ENCODE data around the gene MCTP1. TPM values are rescaled to one million over a fixed set of nuclear protein-coding genes. Genes with fewer than 3 reads are reported as not detected.

The MCTP1 gene
- total RNA-seq, 1 experiment from 2014 or later = 5.6 TPM

DNA sequence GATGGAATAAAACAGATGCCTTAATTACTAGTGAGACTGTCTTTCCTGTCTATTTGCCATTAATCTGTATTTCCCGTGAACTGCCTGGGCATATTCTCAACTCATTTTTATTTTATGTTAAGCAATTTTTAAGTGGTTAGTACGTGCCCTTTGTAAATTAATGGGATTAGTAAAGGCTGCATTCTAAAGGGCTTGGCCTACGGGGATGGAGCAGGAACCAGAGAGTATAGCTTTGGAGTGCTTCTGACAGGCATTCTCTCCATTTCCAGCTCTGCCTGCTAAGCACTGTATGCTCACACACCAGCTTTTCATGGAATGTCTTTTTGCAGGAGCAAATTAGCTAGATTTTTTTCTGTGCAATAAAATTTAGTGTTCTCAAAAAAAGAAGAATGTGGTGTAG lies 241.2 kb downstream of the MCTP1 start:
- Mint-ChIP-seq H3K36me3 (no peaks in the 10 kb centered on the region), H3K9me3 (no peaks in the 10 kb centered on the region), H3K27ac (no peak overlapping the region), H3K4me3 (no peak overlapping the region), H3K27me3 (ENCODE audit: low read depth) (no peaks in the 10 kb centered on the region), H3K4me1 (peaks cover 13% of the 10 kb centered on the region)
- no peak for ATAC-seq
- POLR2A ChIA-PET = no interaction called here
- no peak for DNase-seq (ENCODE audit: low spot score)
- CTCF ChIA-PET = no interaction called here
- TF ChIP-seq ZNF138 (CRISPR knock-in tag; conservative IDR thresholded peaks at IDR 0.05) (no peak), FOXP1 (CRISPR knock-in tag; IDR thresholded peaks at IDR 0.05; ENCODE audit: borderline replicate concordance) (no peak), ERG (CRISPR knock-in tag; IDR thresholded peaks at IDR 0.05) (no peak), MXD4 (CRISPR knock-in tag; IDR thresholded peaks at IDR 0.05; ENCODE audit: borderline replicate concordance) (no peak), NFATC4 (CRISPR knock-in tag; IDR thresholded peaks at IDR 0.05) (no peak), GABPB1 (CRISPR knock-in tag; IDR thresholded peaks at IDR 0.05) (no peak), ZNF232 (CRISPR knock-in tag; IDR thresholded peaks at IDR 0.05) (no peak), MAX (CRISPR knock-in tag; IDR thresholded peaks at IDR 0.05) (no peak), ESRRA (CRISPR knock-in tag; IDR thresholded peaks at IDR 0.05; ENCODE audit: borderline replicate concordance) (no peak)
- TF ChIP-seq, protein P1, sequence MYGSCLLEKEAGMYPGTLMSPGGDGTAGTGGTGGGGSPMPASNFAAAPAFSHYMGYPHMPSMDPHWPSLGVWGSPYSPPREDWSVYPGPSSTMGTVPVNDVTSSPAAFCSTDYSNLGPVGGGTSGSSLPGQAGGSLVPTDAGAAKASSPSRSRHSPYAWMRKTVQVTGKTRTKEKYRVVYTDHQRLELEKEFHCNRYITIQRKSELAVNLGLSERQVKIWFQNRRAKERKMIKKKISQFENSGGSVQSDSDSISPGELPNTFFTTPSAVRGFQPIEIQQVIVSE (CRISPR knock-in tag; IDR thresholded peaks at IDR 0.05; ENCODE audit: borderline replicate concordance) = no peak
- TF ChIP-seq, protein P2, sequence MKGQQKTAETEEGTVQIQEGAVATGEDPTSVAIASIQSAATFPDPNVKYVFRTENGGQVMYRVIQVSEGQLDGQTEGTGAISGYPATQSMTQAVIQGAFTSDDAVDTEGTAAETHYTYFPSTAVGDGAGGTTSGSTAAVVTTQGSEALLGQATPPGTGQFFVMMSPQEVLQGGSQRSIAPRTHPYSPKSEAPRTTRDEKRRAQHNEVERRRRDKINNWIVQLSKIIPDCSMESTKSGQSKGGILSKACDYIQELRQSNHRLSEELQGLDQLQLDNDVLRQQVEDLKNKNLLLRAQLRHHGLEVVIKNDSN (CRISPR knock-in tag; IDR thresholded peaks at IDR 0.05) = no peak
- TF ChIP-seq, protein P3, sequence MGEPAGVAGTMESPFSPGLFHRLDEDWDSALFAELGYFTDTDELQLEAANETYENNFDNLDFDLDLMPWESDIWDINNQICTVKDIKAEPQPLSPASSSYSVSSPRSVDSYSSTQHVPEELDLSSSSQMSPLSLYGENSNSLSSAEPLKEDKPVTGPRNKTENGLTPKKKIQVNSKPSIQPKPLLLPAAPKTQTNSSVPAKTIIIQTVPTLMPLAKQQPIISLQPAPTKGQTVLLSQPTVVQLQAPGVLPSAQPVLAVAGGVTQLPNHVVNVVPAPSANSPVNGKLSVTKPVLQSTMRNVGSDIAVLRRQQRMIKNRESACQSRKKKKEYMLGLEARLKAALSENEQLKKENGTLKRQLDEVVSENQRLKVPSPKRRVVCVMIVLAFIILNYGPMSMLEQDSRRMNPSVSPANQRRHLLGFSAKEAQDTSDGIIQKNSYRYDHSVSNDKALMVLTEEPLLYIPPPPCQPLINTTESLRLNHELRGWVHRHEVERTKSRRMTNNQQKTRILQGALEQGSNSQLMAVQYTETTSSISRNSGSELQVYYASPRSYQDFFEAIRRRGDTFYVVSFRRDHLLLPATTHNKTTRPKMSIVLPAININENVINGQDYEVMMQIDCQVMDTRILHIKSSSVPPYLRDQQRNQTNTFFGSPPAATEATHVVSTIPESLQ (CRISPR knock-in tag; IDR thresholded peaks at IDR 0.05) = no peak
- TF ChIP-seq, protein P4, sequence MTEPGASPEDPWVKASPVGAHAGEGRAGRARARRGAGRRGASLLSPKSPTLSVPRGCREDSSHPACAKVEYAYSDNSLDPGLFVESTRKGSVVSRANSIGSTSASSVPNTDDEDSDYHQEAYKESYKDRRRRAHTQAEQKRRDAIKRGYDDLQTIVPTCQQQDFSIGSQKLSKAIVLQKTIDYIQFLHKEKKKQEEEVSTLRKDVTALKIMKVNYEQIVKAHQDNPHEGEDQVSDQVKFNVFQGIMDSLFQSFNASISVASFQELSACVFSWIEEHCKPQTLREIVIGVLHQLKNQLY (CRISPR knock-in tag; IDR thresholded peaks at IDR 0.05) = no peak
- TF ChIP-seq, protein P5, sequence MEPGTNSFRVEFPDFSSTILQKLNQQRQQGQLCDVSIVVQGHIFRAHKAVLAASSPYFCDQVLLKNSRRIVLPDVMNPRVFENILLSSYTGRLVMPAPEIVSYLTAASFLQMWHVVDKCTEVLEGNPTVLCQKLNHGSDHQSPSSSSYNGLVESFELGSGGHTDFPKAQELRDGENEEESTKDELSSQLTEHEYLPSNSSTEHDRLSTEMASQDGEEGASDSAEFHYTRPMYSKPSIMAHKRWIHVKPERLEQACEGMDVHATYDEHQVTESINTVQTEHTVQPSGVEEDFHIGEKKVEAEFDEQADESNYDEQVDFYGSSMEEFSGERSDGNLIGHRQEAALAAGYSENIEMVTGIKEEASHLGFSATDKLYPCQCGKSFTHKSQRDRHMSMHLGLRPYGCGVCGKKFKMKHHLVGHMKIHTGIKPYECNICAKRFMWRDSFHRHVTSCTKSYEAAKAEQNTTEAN (CRISPR knock-in tag; IDR thresholded peaks at IDR 0.05) = no peak

- H3K36me3 Mint-ChIP-seq = no peaks in the 10 kb centered on the region
- no peak for DNase-seq (ENCODE audit: low spot score)
- H3K27me3 Mint-ChIP-seq (ENCODE audit: low read depth) = no peaks in the 10 kb centered on the region
- CTCF ChIA-PET = no interaction called here
- peak; percentile 80 for ATAC-seq
- H3K4me3 Mint-ChIP-seq = no peak overlapping the region
- TF ChIP-seq NR1H2 (CRISPR knock-in tag; IDR thresholded peaks at IDR 0.05) = no peak
- TF ChIP-seq, protein P6, sequence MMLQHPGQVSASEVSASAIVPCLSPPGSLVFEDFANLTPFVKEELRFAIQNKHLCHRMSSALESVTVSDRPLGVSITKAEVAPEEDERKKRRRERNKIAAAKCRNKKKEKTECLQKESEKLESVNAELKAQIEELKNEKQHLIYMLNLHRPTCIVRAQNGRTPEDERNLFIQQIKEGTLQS (CRISPR knock-in tag; conservative IDR thresholded peaks at IDR 0.05) = no peak
- TF ChIP-seq, protein P7, sequence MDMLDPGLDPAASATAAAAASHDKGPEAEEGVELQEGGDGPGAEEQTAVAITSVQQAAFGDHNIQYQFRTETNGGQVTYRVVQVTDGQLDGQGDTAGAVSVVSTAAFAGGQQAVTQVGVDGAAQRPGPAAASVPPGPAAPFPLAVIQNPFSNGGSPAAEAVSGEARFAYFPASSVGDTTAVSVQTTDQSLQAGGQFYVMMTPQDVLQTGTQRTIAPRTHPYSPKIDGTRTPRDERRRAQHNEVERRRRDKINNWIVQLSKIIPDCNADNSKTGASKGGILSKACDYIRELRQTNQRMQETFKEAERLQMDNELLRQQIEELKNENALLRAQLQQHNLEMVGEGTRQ (CRISPR knock-in tag; IDR thresholded peaks at IDR 0.05) = peak; percentile 54
- no peak for TF ChIP-seq ATF1 (CRISPR knock-in tag; IDR thresholded peaks at IDR 0.05)
- no peak overlapping the region for H3K27ac Mint-ChIP-seq
- POLR2A ChIA-PET = no interaction called here
- no peaks in the 10 kb centered on the region for H3K9me3 Mint-ChIP-seq
- peaks cover 13% of the 10 kb centered on the region for H3K4me1 Mint-ChIP-seq
These were observed 241.7 kb downstream of the MCTP1 start for GRCh38 chr5:95043234-95043633.

Measured in WTC11 (cell line).